ENCODE data around the gene ZDHHC11B.
"Not testable (repeated sequence)": the region's sequence is repeated elsewhere in the genome, so short reads cannot be mapped to it uniquely, and the experiment has no call there.

GRCh38 chr5:716740-717139, 67.8 kb downstream of the ZDHHC11B start:
- not testable (repeated sequence) for TF ChIP-seq ZNF350, SCRT2 (tag by site-specific recombination; IDR thresholded peaks at IDR 0.05)
- TF ChIP-seq, protein P1, sequence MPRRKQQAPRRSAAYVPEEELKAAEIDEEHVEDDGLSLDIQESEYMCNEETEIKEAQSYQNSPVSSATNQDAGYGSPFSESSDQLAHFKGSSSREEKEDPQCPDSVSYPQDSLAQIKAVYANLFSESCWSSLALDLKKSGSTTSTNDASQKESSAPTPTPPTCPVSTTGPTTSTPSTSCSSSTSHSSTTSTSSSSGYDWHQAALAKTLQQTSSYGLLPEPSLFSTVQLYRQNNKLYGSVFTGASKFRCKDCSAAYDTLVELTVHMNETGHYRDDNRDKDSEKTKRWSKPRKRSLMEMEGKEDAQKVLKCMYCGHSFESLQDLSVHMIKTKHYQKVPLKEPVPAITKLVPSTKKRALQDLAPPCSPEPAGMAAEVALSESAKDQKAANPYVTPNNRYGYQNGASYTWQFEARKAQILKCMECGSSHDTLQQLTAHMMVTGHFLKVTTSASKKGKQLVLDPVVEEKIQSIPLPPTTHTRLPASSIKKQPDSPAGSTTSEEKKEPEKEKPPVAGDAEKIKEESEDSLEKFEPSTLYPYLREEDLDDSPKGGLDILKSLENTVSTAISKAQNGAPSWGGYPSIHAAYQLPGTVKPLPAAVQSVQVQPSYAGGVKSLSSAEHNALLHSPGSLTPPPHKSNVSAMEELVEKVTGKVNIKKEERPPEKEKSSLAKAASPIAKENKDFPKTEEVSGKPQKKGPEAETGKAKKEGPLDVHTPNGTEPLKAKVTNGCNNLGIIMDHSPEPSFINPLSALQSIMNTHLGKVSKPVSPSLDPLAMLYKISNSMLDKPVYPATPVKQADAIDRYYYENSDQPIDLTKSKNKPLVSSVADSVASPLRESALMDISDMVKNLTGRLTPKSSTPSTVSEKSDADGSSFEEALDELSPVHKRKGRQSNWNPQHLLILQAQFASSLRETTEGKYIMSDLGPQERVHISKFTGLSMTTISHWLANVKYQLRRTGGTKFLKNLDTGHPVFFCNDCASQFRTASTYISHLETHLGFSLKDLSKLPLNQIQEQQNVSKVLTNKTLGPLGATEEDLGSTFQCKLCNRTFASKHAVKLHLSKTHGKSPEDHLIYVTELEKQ (tag by site-specific recombination; IDR thresholded peaks at IDR 0.05; ENCODE audit: borderline replicate concordance): not testable (repeated sequence)
